ENCODE measurements around the gene CD44.

The CD44 gene

GRCh38 chr11:35227576-35228327 lies 88.8 kb downstream of the CD44 start:
- peak; percentile 28 for DNase-seq (ENCODE audit: low read depth)
- TF ChIP-seq CTCF (conservative IDR thresholded peaks at IDR 0.05; ENCODE audit: low read depth, low read length): no peak
- no peak overlapping the region for H3K4me3 ChIP-seq (ENCODE audit: low read depth, low read length)

GRCh38 chr11:35228328-35228725 lies 89.4 kb downstream of the CD44 start:
- no peak for TF ChIP-seq CTCF (conservative IDR thresholded peaks at IDR 0.05; ENCODE audit: low read depth, low read length)
- DNase-seq (ENCODE audit: low read depth): no peak
- no peak overlapping the region for H3K4me3 ChIP-seq (ENCODE audit: low read depth, low read length)

GRCh38 chr11:35230388-35230787 lies 91.4 kb downstream of the CD44 start:
- TF ChIP-seq CTCF (conservative IDR thresholded peaks at IDR 0.05; ENCODE audit: low read depth, low read length): no peak
- no peak for DNase-seq (ENCODE audit: low read depth)
- H3K4me3 ChIP-seq (ENCODE audit: low read depth, low read length): no peak overlapping the region

GRCh38 chr11:35231076-35231860 lies 92.3 kb downstream of the CD44 start:
- DNase-seq (ENCODE audit: low read depth): no peak
- H3K4me3 ChIP-seq (ENCODE audit: low read depth, low read length): no peak overlapping the region
- TF ChIP-seq CTCF (conservative IDR thresholded peaks at IDR 0.05; ENCODE audit: low read depth, low read length): no peak

- no peak overlapping the region for H3K4me3 ChIP-seq (ENCODE audit: low read depth, low read length)
- DNase-seq (ENCODE audit: low read depth): no peak
- TF ChIP-seq CTCF (conservative IDR thresholded peaks at IDR 0.05; ENCODE audit: low read depth, low read length): no peak
Observed at GRCh38 chr11:35232891-35233330, 93.9 kb downstream of the CD44 start.

GRCh38 chr11:35233518-35233917 lies 94.5 kb downstream of the CD44 start:
- no peak for TF ChIP-seq CTCF (conservative IDR thresholded peaks at IDR 0.05; ENCODE audit: low read depth, low read length)
- H3K4me3 ChIP-seq (ENCODE audit: low read depth, low read length): no peak overlapping the region
- no peak for DNase-seq (ENCODE audit: low read depth)
